Gastrocnemius medialis (tissue), 4 donors: ENCODE data around the gene USP32.

Experiments used
- POLR2A ChIP-seq, 2 donors: fragments of 450-650 bp; IDR thresholded peaks; one replicate each; pipeline ENCODE4 v1.6.1; 2017; ENCODE audit warnings: antibody characterized with exemption in 2 of 2, mild to moderate bottlenecking in 2 of 2, moderate library complexity in 2 of 2
- TF ChIP-seq, protein P1 (sequence below), 5 experiments: fragments of 450-650 bp in 3 of 5; fragments of 200-600 bp in 2 of 5; sonication (generic) in 2 of 5; IDR thresholded peaks in 4 of 5; conservative IDR thresholded peaks in 1 of 5; 1 replicate in 4 of 5; 2 replicates in 1 of 5; pipeline ENCODE4 v1.5.1; 2016 to 2019; ENCODE audit warnings: antibody characterized with exemption in 5 of 5, mild to moderate bottlenecking in 3 of 5, moderate library complexity in 3 of 5

DNA sequence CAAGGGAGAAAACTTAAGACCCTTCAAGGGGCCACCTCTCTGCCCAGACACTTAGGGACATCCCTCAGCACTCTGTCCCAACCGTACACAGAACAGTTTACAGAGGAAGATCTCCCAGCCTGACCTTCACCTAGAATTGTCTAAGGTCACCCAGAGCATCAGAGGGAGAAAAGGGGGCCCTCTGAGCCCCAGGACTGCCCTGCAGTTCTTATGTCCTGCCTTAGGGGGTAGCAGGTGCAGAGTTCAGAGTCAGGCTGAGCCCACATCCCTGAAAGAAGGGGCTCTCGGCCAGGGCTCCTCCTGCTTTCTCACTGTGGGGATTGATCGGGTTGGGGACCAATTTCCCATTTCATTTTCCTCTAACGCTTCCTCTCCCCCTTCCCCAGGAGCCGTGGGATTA, 226.7 kb downstream of the USP32 start:
- no peak for TF ChIP-seq POLR2A (IDR thresholded peaks at IDR 0.05)
- TF ChIP-seq, protein P1, sequence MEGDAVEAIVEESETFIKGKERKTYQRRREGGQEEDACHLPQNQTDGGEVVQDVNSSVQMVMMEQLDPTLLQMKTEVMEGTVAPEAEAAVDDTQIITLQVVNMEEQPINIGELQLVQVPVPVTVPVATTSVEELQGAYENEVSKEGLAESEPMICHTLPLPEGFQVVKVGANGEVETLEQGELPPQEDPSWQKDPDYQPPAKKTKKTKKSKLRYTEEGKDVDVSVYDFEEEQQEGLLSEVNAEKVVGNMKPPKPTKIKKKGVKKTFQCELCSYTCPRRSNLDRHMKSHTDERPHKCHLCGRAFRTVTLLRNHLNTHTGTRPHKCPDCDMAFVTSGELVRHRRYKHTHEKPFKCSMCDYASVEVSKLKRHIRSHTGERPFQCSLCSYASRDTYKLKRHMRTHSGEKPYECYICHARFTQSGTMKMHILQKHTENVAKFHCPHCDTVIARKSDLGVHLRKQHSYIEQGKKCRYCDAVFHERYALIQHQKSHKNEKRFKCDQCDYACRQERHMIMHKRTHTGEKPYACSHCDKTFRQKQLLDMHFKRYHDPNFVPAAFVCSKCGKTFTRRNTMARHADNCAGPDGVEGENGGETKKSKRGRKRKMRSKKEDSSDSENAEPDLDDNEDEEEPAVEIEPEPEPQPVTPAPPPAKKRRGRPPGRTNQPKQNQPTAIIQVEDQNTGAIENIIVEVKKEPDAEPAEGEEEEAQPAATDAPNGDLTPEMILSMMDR (IDR thresholded peaks at IDR 0.05 in 4 of 5, conservative IDR thresholded peaks at IDR 0.05 in 1 of 5), result no peak
